SK-N-MC (cell line): ENCODE results near the gene FILIP1L.

Experiments
- EZH2 ChIP-seq: fragments of 200-600 bp; sonication (generic); IDR thresholded peaks from one replicate; pipeline ENCODE4 v1.6.1; 2017; ENCODE audit warnings: antibody characterized with exemption
- POLR2AphosphoS5 ChIP-seq: IDR thresholded peaks from 2 replicates; pipeline ENCODE4 v1.6.1; 2012; ENCODE audit warnings: mild to moderate bottlenecking, low read depth, low read length, borderline replicate concordance

DNA sequence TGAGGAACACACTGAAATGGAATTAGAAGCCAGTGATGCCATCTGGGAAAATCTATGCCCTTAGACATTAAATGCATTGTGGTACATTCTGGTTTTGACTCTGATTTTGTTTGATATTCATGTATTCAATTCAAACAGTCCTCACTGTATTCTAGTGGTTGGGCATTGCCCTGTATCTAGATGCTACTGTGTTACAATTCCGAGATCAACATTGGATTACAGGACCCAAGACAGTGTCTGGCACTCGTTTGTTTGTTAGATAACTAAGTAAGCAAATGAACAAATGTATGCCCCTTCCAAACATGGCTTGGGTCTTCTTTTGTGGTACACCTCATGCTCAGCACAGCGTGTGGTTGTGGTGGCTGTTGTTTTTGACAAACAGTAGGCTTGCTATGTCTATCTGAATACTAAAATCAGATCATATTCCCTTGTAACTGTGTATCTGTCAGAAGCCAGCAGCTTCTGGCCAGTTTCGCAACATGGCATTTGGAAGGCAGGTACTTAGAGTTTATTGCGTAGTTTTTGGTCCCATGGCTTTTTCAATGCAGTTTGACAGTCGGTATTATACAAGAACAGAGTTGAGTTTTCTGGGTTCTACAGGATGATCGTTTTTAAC, 5.7 kb downstream of the FILIP1L start:
- TF ChIP-seq EZH2, result no peak
- no peak for TF ChIP-seq POLR2AphosphoS5
